GM21528 (cell line): ENCODE measurements around the gene SDHB.

Source experiments
- ATAC-seq: cut with Tn5 transposase; IDR thresholded peaks from one replicate; pipeline ENCODE4 v1.9.1; 2021; ENCODE audit warnings: mild to moderate bottlenecking, moderate library complexity; ENCODE audit not compliant: unreplicated experiment, low FRiP score

SDHB gene

DNA sequence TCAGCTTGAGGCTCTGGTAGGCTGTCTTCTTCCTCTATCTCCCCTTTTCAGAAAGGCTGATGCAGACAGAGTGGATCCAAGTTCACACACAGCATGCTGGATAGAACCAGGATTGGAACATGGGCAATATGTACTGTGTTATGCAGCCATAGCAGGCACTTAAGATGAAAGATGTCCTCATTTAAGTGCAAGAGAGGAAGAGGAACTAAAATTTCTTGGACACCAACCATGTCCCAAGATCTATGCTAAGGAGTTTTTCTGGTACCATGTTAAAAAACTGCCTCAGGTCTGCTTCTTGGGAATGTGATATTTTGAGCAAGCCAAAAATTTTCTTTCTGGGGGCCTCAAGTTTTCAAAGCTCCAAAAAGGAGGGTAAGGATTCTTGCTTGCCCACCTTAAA lies 1.2 kb downstream of the SDHB start:
- no peak for ATAC-seq

DNA sequence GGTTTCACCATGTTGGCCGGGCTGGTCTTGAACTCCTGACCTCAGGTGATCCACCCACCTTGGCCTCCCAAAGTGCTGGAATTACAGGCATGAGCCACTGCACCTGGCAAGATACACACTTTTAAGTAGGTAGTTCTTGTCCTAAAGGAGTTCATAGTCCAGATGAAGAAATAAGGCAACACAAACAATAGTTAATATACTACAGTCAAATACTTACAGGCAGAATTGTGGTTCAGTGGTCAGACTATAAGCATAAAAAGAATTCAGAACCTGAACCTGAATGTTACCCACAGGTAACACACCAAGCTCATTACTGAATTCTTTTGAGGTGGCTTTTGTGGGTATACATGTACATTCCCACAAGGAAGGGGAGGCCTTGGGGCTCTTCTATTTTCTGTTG lies 1.8 kb downstream of the SDHB start:
- no peak for ATAC-seq

DNA sequence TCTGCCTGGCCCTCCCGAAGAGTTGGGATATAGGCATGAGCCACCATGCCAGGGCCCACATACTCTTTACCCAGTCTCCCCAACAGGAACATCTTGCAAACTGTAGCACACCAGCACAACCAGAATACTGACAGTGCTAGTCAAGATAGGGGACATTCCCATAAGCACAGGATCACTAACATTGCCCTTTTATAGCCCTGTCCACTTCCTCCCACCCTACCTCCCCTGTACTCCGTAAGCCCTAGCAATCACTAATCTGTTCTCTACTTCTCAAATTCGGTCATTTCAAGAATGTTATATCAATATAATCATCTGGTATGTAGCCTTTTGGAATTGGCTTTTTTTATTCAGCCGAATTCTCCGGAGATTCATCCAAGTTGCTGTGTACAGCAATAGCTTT lies 5.9 kb downstream of the SDHB start:
- no peak for ATAC-seq

DNA sequence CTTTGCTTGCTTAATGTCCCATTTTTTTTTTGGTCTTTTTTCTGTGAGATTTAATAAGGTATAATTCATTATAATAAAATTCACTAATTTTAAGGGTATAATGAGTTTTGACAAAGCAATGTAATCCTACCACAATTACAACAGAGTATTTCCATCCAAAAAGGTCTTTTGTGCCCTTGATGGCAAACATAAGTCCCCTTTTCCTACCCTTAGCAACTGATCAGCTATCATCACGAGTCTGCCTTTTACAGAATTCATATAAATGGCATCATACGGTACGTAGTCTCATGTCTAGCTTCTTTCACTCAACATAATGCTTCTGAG lies 7.5 kb downstream of the SDHB start:
- no peak for ATAC-seq

DNA sequence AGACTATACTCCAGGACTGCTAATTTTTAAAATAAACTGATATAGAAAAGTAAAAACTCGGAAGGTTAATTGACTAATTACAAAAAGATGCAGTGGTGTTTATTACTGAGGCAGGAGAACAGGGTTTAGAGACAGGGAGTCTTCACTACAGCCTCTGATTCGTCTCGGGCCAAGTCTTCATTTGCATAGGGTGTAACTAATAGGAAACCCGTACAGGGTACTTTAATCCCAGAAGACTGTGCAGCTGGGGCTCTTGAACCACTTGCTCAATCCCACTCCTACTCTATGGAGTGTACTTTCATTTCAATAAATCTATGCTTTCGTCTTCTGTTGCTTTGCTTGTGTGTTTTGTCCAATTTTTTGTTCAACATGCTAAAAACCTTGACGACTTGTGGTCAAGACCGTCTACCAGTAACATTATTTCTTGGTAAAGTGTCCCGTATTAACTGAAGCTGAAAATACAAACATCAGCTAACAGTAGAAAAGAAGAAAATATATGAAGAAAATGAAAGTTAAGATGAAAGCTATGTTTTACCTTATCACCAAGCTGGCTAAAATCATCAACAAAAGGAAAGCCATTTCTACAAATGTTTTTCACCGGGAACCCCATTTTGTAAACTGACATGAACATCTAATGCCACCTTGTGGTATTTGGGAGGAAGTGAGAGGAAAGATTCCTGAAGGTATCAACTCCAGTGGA lies 8.0 kb downstream of the SDHB start:
- no peak for ATAC-seq

DNA sequence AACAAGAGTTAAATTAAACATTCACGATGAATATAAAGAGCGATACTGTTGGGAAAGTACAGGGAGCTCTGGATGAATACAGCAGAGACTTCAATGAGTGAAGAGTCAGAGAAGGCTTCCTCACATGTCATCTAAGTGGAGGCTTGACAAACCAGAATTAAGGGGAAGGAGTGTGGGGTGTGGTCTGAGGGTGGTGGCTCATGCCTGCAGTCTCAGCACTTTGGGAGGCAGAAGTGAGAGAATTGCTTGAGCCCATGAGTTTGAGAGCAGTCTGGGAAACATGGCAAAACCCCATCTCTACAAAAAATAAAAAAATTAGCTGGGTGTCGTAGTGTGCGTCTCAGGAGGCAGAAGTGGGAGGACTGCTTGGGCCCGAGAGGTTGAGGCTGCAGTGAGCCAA lies 8.7 kb downstream of the SDHB start:
- no peak for ATAC-seq

DNA sequence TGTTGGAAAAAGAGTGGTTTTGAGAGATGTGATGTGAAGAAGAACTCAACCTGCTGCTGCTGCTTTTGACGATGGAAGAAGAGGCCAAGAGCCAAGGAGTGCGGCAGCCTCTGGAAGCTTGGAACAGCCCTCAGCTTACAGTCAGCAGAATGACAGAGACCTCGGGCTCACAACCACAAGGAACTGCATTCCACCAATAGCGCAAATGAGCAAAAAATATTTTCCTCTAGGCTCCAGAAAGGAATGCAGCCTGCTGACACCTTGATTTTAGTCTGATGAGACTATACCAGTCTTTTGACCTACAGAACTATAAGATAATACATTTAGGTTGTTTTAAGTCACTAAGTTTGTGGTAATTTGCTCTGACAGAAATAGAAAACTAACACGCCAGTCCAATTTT lies 10.2 kb downstream of the SDHB start:
- ATAC-seq = no peak

DNA sequence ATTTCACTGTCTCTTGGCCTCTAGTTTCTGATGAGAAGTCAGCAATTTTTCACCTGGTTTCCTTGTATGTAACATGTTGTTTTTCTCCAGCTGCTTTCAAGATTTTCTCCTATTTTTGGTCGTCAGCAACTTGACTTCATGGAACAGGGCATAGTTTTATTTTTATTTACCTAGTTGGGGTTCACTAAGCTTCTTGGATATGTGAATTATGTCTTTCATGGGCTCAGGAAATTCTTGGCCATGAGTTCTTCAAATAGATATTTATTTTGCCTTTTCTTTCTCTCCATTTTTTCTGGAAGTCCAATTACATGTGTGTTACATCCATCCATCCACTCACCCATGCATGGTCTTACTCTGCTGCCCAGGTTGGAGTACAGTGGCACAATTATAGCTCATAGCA lies 13.7 kb downstream of the SDHB start:
- no peak for ATAC-seq

DNA sequence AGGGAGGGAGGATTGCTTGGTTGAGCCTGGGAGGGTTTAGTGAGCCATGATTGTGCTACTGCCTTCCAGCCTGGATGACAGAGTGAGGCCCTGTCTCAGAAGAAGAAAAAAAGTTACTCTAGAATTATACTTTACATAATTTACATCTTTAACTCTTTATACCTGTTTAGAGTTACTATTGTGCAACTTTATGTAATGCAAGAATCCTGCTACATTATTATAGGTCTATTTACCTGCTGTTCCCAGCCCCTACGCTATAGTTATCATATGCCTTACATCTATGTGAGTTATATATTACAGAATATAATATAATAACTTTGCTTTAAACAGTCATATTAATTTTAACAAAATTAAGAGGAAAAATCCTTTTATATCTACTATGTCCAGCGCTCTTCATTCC lies 14.3 kb downstream of the SDHB start:
- no peak for ATAC-seq

DNA sequence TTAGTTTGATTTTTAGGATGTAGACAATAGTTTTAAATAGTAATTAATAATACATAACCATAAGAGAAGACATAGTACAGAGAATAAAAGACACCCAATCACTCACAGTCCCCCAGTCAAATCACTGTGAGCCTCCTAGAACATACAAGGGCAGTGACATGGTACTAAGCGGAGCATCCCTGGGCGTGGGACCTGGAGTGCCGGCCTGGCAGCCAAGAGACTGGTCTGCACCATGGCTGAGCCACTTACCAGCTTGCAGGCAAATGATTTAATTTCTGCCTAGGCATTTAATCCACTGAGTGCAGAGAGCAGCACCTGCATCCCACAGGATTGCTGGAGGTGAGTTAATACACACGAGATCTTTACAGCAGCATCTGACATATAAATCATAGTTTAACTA lies 20.4 kb downstream of the SDHB start:
- no peak for ATAC-seq

DNA sequence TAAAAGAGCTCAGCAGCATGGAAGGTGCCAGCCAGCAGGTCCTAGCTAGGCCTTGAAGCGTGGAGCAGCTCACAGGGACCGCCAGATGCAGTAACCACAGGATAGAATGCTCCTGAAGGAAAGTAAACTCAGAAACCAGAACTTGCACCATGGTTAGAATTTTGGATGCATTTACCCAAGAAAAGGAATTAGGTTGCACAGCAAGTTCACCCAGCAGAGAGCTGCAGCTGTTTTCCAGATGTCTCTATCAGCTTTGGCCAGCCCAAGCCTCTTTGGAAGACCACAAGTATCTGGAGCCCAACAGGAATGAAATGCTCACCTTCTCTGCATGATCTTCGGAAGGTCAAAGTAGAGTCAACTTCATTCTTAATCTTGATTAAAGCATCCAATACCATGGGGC lies 21.1 kb downstream of the SDHB start:
- no peak for ATAC-seq

DNA sequence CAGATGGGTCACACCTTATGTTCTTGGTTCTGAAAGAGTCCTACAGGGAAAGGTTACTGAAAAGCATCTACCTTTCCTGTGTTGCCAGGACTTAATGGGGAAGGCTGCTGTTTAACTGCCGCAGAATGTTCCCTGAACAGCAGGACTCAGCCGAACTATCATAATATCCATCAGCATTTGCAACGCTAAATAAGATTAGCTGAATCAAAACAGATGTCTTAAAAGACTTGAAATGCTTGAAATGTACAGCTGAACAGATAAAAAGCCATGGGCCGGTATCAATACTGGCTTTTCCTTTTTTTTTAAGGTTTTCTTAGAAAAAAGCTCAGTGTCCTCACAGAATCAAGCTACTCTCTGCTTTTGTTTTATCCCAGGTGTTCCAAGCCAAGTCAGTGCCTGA lies 22.4 kb downstream of the SDHB start:
- no peak for ATAC-seq

DNA sequence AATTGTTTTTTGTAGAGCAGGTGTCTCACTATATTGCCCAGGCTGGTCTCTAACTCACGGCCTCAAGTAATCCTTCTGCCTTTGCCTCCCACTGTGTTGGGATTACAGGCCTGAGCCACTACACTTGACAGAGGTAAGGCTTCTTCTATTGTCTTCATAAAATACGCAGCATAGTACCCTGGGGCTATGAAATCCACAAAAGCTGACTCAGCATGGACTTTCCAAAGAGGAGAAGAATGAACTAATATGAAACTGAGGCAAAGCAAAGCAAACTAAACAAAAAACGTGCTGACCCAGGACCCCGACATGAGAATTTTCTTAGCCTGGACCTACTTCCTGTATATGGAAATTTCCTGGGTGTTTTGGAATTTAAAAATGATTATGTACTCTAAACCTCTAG lies 23.6 kb downstream of the SDHB start:
- ATAC-seq = no peak

DNA sequence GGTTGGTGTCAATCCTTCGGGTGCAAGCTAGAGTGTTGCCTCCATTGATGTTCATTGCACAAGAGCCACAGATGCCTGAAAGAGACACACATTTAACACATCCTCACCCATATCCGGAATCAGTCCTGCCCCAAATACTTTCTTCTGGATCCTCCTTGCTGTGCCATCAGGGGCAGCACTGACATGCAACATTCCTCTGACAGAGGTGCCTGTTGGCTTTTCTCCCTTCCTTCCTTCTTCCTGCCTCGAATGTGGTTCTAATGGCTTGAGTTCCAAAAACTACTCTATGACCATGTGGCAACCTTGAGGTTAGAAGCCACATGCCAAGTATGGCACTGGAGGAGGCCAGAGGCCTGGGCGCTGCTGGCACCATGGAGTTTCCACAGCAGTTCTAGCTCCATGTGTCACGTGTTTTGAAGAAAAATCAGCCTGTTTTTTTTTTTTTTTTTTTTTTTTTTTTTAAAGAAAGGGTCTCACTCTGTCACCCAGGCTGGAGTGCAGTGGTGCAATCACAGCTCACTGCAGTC lies 25.1 kb downstream of the SDHB start:
- ATAC-seq = no peak

DNA sequence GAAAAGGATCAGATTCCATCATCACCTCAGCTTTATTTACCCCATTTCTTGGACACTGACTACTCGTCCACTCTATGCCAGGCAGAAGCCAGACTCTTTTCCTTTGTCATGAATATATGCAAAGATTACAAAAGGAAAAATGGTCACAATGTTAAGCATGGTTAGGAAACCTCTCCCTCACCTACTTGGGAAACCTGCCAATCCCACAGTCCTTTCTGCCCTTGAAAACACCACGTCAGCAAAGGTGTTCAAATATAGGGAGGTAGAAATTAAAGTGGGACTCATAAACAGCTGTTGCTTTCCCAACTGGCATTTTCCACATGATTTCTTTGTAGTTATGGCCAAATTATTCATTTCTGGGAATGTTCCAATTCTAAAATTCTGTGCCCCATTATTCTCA lies 25.9 kb downstream of the SDHB start:
- no peak for ATAC-seq

DNA sequence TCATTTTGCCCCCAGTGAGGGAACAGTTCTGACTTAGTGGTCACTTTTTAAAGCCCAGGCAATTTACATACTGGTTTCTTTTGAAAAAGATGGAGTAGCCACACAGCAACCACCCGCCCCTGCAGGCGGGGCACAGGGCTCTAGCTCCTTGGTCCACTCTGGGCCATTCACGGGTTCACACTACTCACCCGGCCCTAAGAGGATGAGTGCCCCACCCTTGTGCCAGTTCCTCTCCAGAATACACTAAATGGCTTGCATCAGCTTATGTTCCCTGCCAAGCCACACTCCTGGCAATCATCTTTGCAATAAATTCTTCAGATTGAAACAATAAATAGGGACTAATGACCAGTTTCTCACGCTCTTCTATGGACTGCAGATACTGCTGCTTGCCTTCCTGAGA lies 26.4 kb downstream of the SDHB start:
- ATAC-seq = no peak

DNA sequence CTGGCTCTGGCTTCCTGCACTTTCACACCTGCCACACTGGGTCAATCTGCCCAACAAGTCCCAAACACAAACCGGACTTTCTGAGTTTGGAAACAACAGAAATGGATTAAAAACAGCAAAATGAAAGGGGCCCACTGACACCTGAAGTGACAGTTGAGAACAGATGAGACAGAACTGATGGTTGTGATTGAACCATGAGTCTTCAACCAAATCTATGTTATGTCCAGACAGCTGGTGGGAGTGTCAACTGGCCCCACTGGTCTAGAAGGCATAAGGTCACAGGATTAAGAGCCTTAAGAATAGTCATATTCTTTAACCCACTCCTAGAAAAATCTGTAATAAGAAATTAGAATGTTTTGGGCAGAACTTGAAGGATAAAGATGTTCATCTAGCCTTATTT lies 29.1 kb downstream of the SDHB start:
- ATAC-seq = no peak

DNA sequence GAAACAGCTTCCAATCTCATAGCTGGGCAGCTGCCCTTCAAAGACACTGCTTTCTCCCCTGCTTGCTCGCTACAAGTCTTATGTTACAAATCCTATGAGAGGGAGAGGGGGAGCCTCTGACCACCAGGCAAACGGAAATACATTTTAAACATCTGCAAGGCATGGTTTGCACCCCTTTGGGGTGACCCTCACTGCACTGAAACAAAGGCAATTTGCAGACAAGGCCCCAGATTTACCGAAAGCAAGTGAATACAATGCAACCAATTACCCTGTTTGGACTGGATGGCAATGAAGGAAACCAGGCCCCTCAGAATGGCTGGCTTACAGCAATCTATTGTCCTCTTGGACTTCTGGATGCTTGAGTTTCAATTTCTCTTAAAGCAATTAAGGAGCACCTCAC lies 30.3 kb downstream of the SDHB start:
- no peak for ATAC-seq

DNA sequence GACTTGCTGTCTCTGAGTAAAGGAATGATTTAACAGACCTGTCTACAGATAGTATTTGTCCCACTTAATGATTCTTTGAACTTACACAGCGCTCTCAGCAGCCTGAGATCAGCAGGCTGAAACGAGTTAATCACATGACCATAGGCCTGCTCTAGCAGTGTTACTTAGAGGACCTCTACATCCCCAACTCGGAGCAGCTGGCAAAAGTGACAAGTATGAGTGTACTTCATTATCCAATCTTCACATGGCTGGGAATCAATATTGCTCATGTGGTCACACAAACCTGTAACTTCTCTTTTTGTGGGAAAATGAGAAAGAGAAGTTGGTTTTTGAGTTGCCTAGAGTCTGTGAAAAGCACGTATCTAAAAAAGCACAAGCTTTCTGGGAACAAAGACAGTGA lies 30.7 kb downstream of the SDHB start:
- ATAC-seq = no peak

DNA sequence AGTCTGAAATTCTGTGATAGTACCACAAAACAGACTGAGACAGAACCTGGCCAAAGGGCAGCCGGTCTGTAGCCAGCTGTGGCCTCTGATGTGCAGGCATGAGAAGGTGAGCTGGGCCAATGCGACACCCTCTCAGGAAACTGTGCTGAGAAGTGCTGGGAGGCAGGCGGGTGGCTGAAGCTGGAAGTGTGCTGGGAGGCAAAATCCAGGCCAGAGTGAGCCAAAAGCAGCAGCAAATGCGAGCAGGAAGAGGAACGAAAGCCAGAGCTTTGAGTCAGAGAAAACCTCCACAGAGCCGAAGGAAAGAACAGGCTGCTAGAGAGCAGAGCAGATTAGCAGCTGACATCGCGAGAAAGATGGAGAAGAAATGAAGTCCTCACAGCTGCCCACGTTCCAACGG lies 31.9 kb downstream of the SDHB start:
- ATAC-seq = no peak

DNA sequence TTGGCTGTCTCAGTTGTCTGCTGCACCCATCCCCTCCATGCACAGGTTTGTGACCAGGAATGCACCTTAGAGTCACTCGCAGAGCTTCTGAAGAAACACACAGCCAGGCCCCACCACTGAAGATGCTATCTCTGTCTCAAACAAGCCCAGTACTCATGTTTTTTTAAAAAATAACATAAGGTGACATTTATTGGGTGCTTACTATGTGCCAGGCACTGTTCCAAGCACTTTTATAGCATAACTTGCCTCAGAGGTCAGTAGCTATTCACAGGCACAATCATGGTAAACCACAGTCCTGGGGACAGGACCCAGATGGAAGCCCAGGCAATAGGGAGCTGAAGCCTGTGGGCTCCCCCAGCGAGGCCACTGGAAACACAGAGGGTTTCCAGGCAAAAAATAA lies 33.3 kb downstream of the SDHB start:
- no peak for ATAC-seq

DNA sequence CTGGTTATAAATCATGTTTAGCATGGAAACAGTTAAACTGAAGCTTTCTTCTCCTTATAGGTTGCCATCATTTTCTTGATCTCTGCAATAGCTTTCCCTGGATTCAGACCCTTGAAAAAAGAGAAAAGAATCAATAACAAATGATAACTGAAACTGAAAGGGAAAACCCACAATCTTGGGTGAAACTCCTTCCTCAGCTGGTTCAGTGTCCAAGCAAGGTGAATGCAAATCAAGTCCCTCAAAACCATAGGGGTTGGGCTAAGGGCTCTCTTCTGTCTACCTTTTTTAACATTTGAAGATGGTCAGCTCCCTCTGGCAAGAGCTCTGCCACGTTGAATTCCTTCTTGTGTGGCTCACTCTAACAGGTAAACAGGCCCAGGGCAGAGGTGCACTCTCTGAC lies 35.0 kb downstream of the SDHB start:
- ATAC-seq = no peak

DNA sequence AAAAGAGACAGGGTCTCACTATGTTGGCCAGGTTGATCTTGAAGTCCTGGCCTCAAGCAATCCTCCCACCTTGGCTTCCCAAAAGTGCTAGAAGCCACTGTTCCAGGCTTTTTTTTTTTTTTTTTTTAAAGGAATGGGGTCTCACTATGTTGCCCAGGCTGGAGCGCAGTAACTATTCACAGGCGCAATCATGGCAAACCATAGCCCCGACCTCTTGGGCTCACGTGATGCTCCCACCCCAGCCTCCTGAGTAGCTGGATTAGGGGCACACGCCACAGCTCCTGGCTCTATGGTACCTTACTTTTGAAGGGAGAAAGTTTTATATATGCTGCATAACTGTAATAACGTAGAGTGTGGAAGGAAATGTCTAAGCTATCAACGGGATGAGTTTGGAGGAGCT lies 36.4 kb downstream of the SDHB start:
- ATAC-seq = no peak
